ENCODE measurements around the gene GRB10.

GRB10 gene

GRCh38 chr7:50768485-50769474 is 13.9 kb downstream of the GRB10 start:
- Histone ChIP-seq H3K9me3 (replicated peaks in 1 of 11) (peaks cover 0 to 80% (median 46%) of the 10 kb centered on the region in 11 experiments; a peak in 20 of 22 replicates), H3K4me3 (no peak overlapping the region), H3K4me1 (peaks cover 2 to 44% (median 31%) of the 10 kb centered on the region in 10 experiments; a peak in 17 of 20 replicates), H4K20me1 (peaks cover 38 to 94% (median 79%) of the 10 kb centered on the region in 11 experiments; a peak in 21 of 22 replicates), H3K27ac (no peak overlapping the region), H3K4me2 (peak overlapping the region in 8 of 11 experiments; percentile 5 to 40 (median 17); a peak in 13 of 22 replicates), H3K36me3 (peaks cover 9 to 74% (median 57%) of the 10 kb centered on the region in 11 experiments; a peak in 20 of 22 replicates), H3K9ac (no peak overlapping the region), H3K27me3 (no peaks in the 10 kb centered on the region)
- TF ChIP-seq Cebpa-rat (IDR thresholded peaks at IDR 0.05) = no peak

GRCh38 chr7:50766849-50767207 is 15.9 kb downstream of the GRB10 start:
- Histone ChIP-seq H3K27me3 (no peaks in the 10 kb centered on the region), H3K9ac (no peak overlapping the region), H3K36me3 (peaks cover 9 to 69% (median 49%) of the 10 kb centered on the region in 11 experiments; a peak in 20 of 22 replicates), H3K4me3 (no peak overlapping the region), H3K4me2 (no peak overlapping the region), H3K27ac (no peak overlapping the region), H3K4me1 (peaks cover 12 to 63% (median 48%) of the 10 kb centered on the region in 10 experiments), H4K20me1 (peaks cover 41 to 99% (median 89%) of the 10 kb centered on the region in 11 experiments; a peak in 21 of 22 replicates), H3K9me3 (replicated peaks in 1 of 11) (peaks cover 0 to 67% (median 36%) of the 10 kb centered on the region in 11 experiments; a peak in 20 of 22 replicates)
- no peak for TF ChIP-seq Cebpa-rat (IDR thresholded peaks at IDR 0.05)

DNA sequence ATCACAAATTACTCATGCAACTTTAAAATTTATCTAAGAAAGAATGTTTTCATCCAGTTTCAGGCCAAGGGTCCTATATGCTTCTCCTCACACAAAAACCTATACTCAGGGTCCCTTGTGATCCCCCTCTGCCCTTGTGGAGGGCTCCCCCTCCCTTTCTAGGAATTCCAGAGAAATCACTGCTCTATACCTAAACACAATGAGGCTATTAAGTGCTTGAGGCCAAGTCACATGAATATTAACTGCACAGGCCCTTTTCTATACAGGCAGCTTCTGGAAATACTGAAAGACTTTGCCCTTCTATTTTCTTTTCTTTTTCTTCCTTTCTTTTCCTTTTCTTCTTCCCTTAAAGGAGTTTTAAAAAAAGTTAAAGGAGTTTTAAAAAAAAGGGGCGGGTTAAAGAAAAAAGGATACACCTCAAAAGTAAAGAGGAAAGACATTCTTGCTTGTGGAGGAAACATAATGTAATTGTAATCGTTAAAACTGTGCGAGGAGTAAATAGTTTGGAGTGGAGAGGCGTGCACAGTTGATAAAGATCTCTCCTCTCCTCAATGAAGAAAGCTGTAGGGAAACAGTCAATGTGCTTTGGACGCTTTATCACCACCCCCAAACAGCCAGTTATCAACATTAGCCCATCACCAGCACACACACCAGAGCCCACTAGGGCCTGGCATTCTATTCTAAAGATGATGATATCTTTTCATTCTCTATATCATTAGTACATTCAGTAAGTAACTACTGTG is 16.4 kb downstream of the GRB10 start:
- Histone ChIP-seq H4K20me1 (peaks cover 41 to 99% (median 88%) of the 10 kb centered on the region in 11 experiments; a peak in 21 of 22 replicates), H3K9me3 (replicated peaks in 1 of 11) (peaks cover 0 to 62% (median 33%) of the 10 kb centered on the region in 11 experiments; a peak in 20 of 22 replicates), H3K4me2 (no peak overlapping the region)

GRCh38 chr7:50762337-50762736 is 20.4 kb downstream of the GRB10 start:
- Histone ChIP-seq H3K9me3 (replicated peaks in 1 of 11) (peaks cover 0 to 40% (median 25%) of the 10 kb centered on the region in 11 experiments; a peak in 20 of 22 replicates), H3K4me3 (peak overlapping the region in 2 of 10 experiments; percentile 13; a peak in 1 of 20 replicates), H4K20me1 (peaks cover 25 to 99% (median 51%) of the 10 kb centered on the region in 11 experiments; a peak in 21 of 22 replicates), H3K36me3 (peaks cover 16 to 48% (median 33%) of the 10 kb centered on the region in 11 experiments; a peak in 20 of 22 replicates), H3K27ac (peak overlapping the region in 7 of 11 experiments; percentile 1 to 57 (median 25); a peak in 7 of 22 replicates), H3K9ac (peak overlapping the region in 2 of 11 experiments; percentile 18 to 23; a peak in 4 of 22 replicates), H3K4me2 (peak overlapping the region; percentile 52 to 83 (median 74); a peak in 21 of 22 replicates), H3K4me1 (peaks cover 14 to 49% (median 33%) of the 10 kb centered on the region in 10 experiments), H3K27me3 (no peaks in the 10 kb centered on the region)
- no peak for TF ChIP-seq Cebpa-rat (IDR thresholded peaks at IDR 0.05)

More for the DNA sequence above, 16.4 kb downstream of the GRB10 start:
- no peak for TF ChIP-seq Cebpa-rat (IDR thresholded peaks at IDR 0.05)
- H3K27me3 ChIP-seq = no peaks in the 10 kb centered on the region
- H3K4me3 ChIP-seq = no peak overlapping the region
- H3K36me3 ChIP-seq = peaks cover 6 to 66% (median 46%) of the 10 kb centered on the region in 11 experiments; a peak in 20 of 22 replicates
- H3K27ac ChIP-seq = no peak overlapping the region
- H3K4me1 ChIP-seq = peaks cover 17 to 63% (median 50%) of the 10 kb centered on the region in 10 experiments
- no peak overlapping the region for H3K9ac ChIP-seq

GRCh38 chr7:50761713-50762112 is 21.0 kb downstream of the GRB10 start:
- TF ChIP-seq Cebpa-rat (IDR thresholded peaks at IDR 0.05) = no peak

GRCh38 chr7:50757703-50758390 is 24.8 kb downstream of the GRB10 start:
- peaks cover 0 to 7% (median 0%) of the 10 kb centered on the region in 11 experiments; a peak in 2 of 22 replicates for H3K9me3 ChIP-seq (replicated peaks in 1 of 11)
- no peaks in the 10 kb centered on the region for H3K27me3 ChIP-seq
- H3K4me1 ChIP-seq = peaks cover 49 to 75% (median 61%) of the 10 kb centered on the region in 10 experiments
- H3K27ac ChIP-seq = no peak overlapping the region
- no peak overlapping the region for H3K4me2 ChIP-seq
- no peak for TF ChIP-seq Cebpa-rat (IDR thresholded peaks at IDR 0.05)
- no peak overlapping the region for H3K9ac ChIP-seq
- peaks cover 29 to 71% (median 33%) of the 10 kb centered on the region in 11 experiments; a peak in 20 of 22 replicates for H3K36me3 ChIP-seq
- no peak overlapping the region for H3K4me3 ChIP-seq
- H4K20me1 ChIP-seq = peaks cover 31 to 99% (median 64%) of the 10 kb centered on the region in 11 experiments; a peak in 20 of 22 replicates

More at GRCh38 chr7:50761713-50762112, 21.0 kb downstream of the GRB10 start:
- Histone ChIP-seq H3K4me2 (peak overlapping the region; percentile 52 to 83 (median 74)), H3K27ac (peak overlapping the region in 8 of 11 experiments; percentile 1 to 57 (median 28); a peak in 12 of 22 replicates), H4K20me1 (peaks cover 20 to 99% (median 51%) of the 10 kb centered on the region in 11 experiments; a peak in 21 of 22 replicates), H3K36me3 (peaks cover 21 to 48% (median 35%) of the 10 kb centered on the region in 11 experiments; a peak in 18 of 22 replicates), H3K9me3 (replicated peaks in 1 of 11) (peaks cover 0 to 34% (median 24%) of the 10 kb centered on the region in 11 experiments; a peak in 20 of 22 replicates), H3K4me3 (peak overlapping the region in 4 of 10 experiments; percentile 13 to 28 (median 13); a peak in 2 of 20 replicates), H3K27me3 (no peaks in the 10 kb centered on the region), H3K4me1 (peaks cover 14 to 54% (median 33%) of the 10 kb centered on the region in 10 experiments), H3K9ac (peak overlapping the region in 3 of 11 experiments; percentile 18 to 23 (median 22); a peak in 3 of 22 replicates)

DNA sequence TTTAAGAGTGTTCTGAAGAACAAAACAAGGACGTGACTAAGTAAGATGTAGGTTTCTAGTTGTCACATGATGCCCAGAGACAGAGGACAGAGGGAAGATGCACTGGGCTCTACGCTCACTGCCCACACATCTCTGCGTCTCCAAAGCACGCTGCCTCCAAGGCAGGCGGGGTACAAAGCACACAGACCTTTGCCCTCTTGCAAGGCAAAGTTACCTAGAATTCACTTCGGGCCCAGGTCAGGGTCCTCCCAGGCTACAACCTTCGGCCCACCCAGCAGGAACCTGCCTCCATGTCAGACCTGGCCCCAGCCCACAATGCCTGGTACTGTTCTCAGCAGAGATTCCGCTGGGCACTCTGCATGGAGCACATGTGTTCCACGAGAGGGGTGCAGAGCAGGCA is 26.5 kb downstream of the GRB10 start:
- H3K27me3 ChIP-seq = no peaks in the 10 kb centered on the region
- H3K27ac ChIP-seq = 0 out of 22 replicates have a peak overlapping the region, but pooled peaks of 2 of the 11 experiments have one; percentile 2 to 8
- H3K9me3 ChIP-seq (replicated peaks in 1 of 11) = peaks cover 0 to 7% (median 0%) of the 10 kb centered on the region in 11 experiments; a peak in 2 of 22 replicates
- peaks cover 35 to 75% (median 61%) of the 10 kb centered on the region in 10 experiments for H3K4me1 ChIP-seq
- no peak for TF ChIP-seq Cebpa-rat (IDR thresholded peaks at IDR 0.05)
- H3K4me2 ChIP-seq = peak overlapping the region in 3 of 11 experiments; percentile 1 to 65 (median 8); a peak in 3 of 22 replicates
- H3K9ac ChIP-seq = no peak overlapping the region
- no peak overlapping the region for H3K4me3 ChIP-seq
- H4K20me1 ChIP-seq = peaks cover 27 to 99% (median 64%) of the 10 kb centered on the region in 11 experiments; a peak in 20 of 22 replicates
- H3K36me3 ChIP-seq = peaks cover 31 to 77% (median 37%) of the 10 kb centered on the region in 11 experiments; a peak in 20 of 22 replicates
